ENCODE data around the gene PRR29.

Gene PRR29

GRCh38 chr17:63991611-63992010, 6.5 kb upstream of the PRR29 start:
- Histone ChIP-seq H3K4me2 (ENCODE audit: low read length) (no peak overlapping the region), H3K4me3 (ENCODE audit: low read depth, low read length, poor library complexity, severe bottlenecking) (no peak overlapping the region), H3K9me2 (ENCODE audit: low read depth, low read length) (no peaks in the 10 kb centered on the region), H3K36me3 (ENCODE audit: insufficient read depth, low read length) (no peaks in the 10 kb centered on the region), H3K79me2 (ENCODE audit: insufficient read depth, low read length) (no peaks in the 10 kb centered on the region), H3K27ac (ENCODE audit: low read depth, low read length, poor library complexity, severe bottlenecking) (no peak overlapping the region), H3K27me3 (ENCODE audit: insufficient read depth, low read length) (peaks cover 3% of the 10 kb centered on the region; the same call in 1 of the 2 replicates), H3F3A (ENCODE audit: insufficient read depth, low read length) (no peaks in the 10 kb centered on the region), H4K20me1 (ENCODE audit: insufficient read depth, low read length) (no peaks in the 10 kb centered on the region), H2AFZ (ENCODE audit: low read length) (no peak overlapping the region), H3K9me3 (ENCODE audit: low read length) (no peaks in the 10 kb centered on the region), H3K4me1 (ENCODE audit: insufficient read depth, low read length, severe bottlenecking) (peaks cover 7% of the 10 kb centered on the region), H3K9ac (ENCODE audit: low read length) (no peak overlapping the region)
- TF ChIP-seq CTCF (IDR thresholded peaks at IDR 0.05; ENCODE audit: low read length) = no peak

- Histone ChIP-seq H3K36me3 (ENCODE audit: insufficient read depth, low read length) (no peaks in the 10 kb centered on the region), H3K4me1 (ENCODE audit: insufficient read depth, low read length, severe bottlenecking) (peaks cover 16% of the 10 kb centered on the region), H2AFZ (ENCODE audit: low read length) (no peak overlapping the region), H3K27ac (ENCODE audit: low read depth, low read length, poor library complexity, severe bottlenecking) (no peak overlapping the region), H3K9ac (ENCODE audit: low read length) (no peak overlapping the region), H3K9me3 (ENCODE audit: low read length) (no peaks in the 10 kb centered on the region), H4K20me1 (ENCODE audit: insufficient read depth, low read length) (no peaks in the 10 kb centered on the region), H3K4me3 (ENCODE audit: low read depth, low read length, poor library complexity, severe bottlenecking) (no peak overlapping the region), H3K27me3 (ENCODE audit: insufficient read depth, low read length) (peaks cover 3% of the 10 kb centered on the region; the same call in 1 of the 2 replicates), H3K4me2 (ENCODE audit: low read length) (no peak overlapping the region), H3K9me2 (ENCODE audit: low read depth, low read length) (no peaks in the 10 kb centered on the region), H3F3A (ENCODE audit: insufficient read depth, low read length) (no peaks in the 10 kb centered on the region), H3K79me2 (ENCODE audit: insufficient read depth, low read length) (no peaks in the 10 kb centered on the region)
- peak; percentile 12; the same call in 1 of the 2 replicates for TF ChIP-seq CTCF (IDR thresholded peaks at IDR 0.05; ENCODE audit: low read length)
- TF ChIP-seq EZH2 (IDR thresholded peaks at IDR 0.05; ENCODE audit: borderline replicate concordance, low read length) = no peak
Observed at GRCh38 chr17:63993368-63993985, 4.7 kb upstream of the PRR29 start.

- H2AFZ ChIP-seq (ENCODE audit: low read length) = no peak overlapping the region
- H3K9me2 ChIP-seq (ENCODE audit: low read depth, low read length) = no peaks in the 10 kb centered on the region
- H3K27ac ChIP-seq (ENCODE audit: low read depth, low read length, poor library complexity, severe bottlenecking) = no peak overlapping the region
- H3F3A ChIP-seq (ENCODE audit: insufficient read depth, low read length) = no peaks in the 10 kb centered on the region
- no peaks in the 10 kb centered on the region for H4K20me1 ChIP-seq (ENCODE audit: insufficient read depth, low read length)
- no peak overlapping the region for H3K4me2 ChIP-seq (ENCODE audit: low read length)
- TF ChIP-seq EZH2 (IDR thresholded peaks at IDR 0.05; ENCODE audit: borderline replicate concordance, low read length) = no peak
- no peak for TF ChIP-seq CTCF (IDR thresholded peaks at IDR 0.05; ENCODE audit: low read length)
- no peaks in the 10 kb centered on the region for H3K36me3 ChIP-seq (ENCODE audit: insufficient read depth, low read length)
- H3K4me1 ChIP-seq (ENCODE audit: insufficient read depth, low read length, severe bottlenecking) = peaks cover 18% of the 10 kb centered on the region
- peaks cover 12% of the 10 kb centered on the region for H3K27me3 ChIP-seq (ENCODE audit: insufficient read depth, low read length)
- no peaks in the 10 kb centered on the region for H3K9me3 ChIP-seq (ENCODE audit: low read length)
- no peak overlapping the region for H3K4me3 ChIP-seq (ENCODE audit: low read depth, low read length, poor library complexity, severe bottlenecking)
- no peak overlapping the region for H3K9ac ChIP-seq (ENCODE audit: low read length)
- no peaks in the 10 kb centered on the region for H3K79me2 ChIP-seq (ENCODE audit: insufficient read depth, low read length)
Observed at GRCh38 chr17:63995626-63996025, 2.5 kb upstream of the PRR29 start.
